ENCODE data around the gene CES1.

CES1 gene

DNA sequence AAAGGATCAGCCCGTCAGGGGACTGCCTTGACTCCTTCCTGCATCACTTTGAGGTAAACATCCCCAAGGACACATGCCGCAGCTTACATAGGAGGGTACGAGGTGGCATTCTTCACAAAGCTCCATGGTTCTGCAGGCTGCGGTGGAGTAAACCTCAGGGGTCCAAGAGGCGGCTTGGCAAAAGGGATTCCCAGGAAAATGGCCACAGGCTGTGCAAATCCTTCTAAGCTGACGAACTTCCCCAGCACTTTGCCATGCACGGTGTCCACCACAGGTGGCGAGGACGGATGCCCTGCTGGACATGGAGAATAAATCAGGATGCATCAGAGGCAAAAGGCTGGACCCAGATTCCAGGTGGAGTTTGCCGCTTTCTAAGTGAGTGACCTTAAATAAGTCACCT is 4.2 kb downstream of the CES1 start:
- Mint-ChIP-seq H3K27ac (no peak overlapping the region), H3K4me1 (peaks cover 21% of the 10 kb centered on the region), H3K36me3 (ENCODE audit: low read depth) (no peaks in the 10 kb centered on the region), H3K27me3 (ENCODE audit: low read depth, poor library complexity) (peaks cover 10% of the 10 kb centered on the region), H3K9me3 (no peaks in the 10 kb centered on the region), H3K4me3 (no peak overlapping the region)
- DNase-seq = no peak
- TF ChIP-seq CTCF (IDR thresholded peaks at IDR 0.05) = no peak

GRCh38 chr16:55825115-55825728 is 7.7 kb downstream of the CES1 start:
- no peak for TF ChIP-seq CTCF (IDR thresholded peaks at IDR 0.05)
- no peak for DNase-seq
- no peaks in the 10 kb centered on the region for H3K4me1 Mint-ChIP-seq
- H3K27ac Mint-ChIP-seq = no peak overlapping the region
- no peaks in the 10 kb centered on the region for H3K9me3 Mint-ChIP-seq
- H3K4me3 Mint-ChIP-seq = no peak overlapping the region
- peaks cover 11% of the 10 kb centered on the region for H3K27me3 Mint-ChIP-seq (ENCODE audit: low read depth, poor library complexity)
- H3K36me3 Mint-ChIP-seq (ENCODE audit: low read depth) = no peaks in the 10 kb centered on the region

- H3K36me3 Mint-ChIP-seq (ENCODE audit: low read depth) = no peaks in the 10 kb centered on the region
- no peak for TF ChIP-seq CTCF (IDR thresholded peaks at IDR 0.05)
- H3K4me3 Mint-ChIP-seq = no peak overlapping the region
- H3K9me3 Mint-ChIP-seq = no peaks in the 10 kb centered on the region
- peaks cover 1% of the 10 kb centered on the region for H3K4me1 Mint-ChIP-seq
- no peak for DNase-seq
- no peak overlapping the region for H3K27ac Mint-ChIP-seq
- peaks cover 11% of the 10 kb centered on the region for H3K27me3 Mint-ChIP-seq (ENCODE audit: low read depth, poor library complexity)
These were observed 8.4 kb downstream of the CES1 start for GRCh38 chr16:55824473-55825000.

GRCh38 chr16:55822280-55822810 is 10.6 kb downstream of the CES1 start:
- no peak for DNase-seq
- no peak overlapping the region for H3K27ac Mint-ChIP-seq
- H3K4me1 Mint-ChIP-seq = peaks cover 4% of the 10 kb centered on the region

DNA sequence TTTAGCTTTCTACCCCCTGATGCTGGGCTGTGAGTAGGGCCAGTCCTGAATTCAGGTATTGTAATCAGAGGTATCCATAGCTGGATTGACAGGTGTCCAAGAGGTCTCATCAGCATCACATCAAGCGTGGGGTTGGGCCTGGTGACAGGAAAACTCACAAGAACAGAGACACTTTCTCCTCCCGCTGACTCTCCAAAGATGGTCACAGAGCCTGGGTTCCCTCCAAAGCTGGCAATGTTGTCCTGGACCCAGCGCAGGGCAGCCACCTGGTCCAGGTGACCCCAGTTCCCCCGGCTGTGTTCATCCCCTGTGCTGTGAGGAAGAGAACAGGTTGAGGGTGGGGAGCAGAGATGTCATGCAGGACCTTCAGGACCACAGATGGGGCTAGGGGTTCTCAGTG is 11.7 kb downstream of the CES1 start:
- no peak overlapping the region for H3K27ac Mint-ChIP-seq
- no peak for DNase-seq
- no peak for TF ChIP-seq CTCF (IDR thresholded peaks at IDR 0.05)
- peaks cover 6% of the 10 kb centered on the region for H3K4me1 Mint-ChIP-seq
- H3K36me3 Mint-ChIP-seq (ENCODE audit: low read depth) = no peaks in the 10 kb centered on the region
- H3K4me3 Mint-ChIP-seq = no peak overlapping the region
- H3K9me3 Mint-ChIP-seq = no peaks in the 10 kb centered on the region
- H3K27me3 Mint-ChIP-seq (ENCODE audit: low read depth, poor library complexity) = peaks cover 4% of the 10 kb centered on the region

More at GRCh38 chr16:55822280-55822810, 10.6 kb downstream of the CES1 start:
- TF ChIP-seq CTCF (IDR thresholded peaks at IDR 0.05) = no peak
- peaks cover 4% of the 10 kb centered on the region for H3K27me3 Mint-ChIP-seq (ENCODE audit: low read depth, poor library complexity)
- H3K9me3 Mint-ChIP-seq = no peaks in the 10 kb centered on the region
- H3K4me3 Mint-ChIP-seq = no peak overlapping the region
- no peaks in the 10 kb centered on the region for H3K36me3 Mint-ChIP-seq (ENCODE audit: low read depth)

- Mint-ChIP-seq H3K4me1 (peaks cover 9% of the 10 kb centered on the region), H3K36me3 (ENCODE audit: low read depth) (no peaks in the 10 kb centered on the region), H3K27ac (no peak overlapping the region), H3K27me3 (ENCODE audit: low read depth, poor library complexity) (peaks cover 4% of the 10 kb centered on the region), H3K4me3 (no peak overlapping the region), H3K9me3 (no peaks in the 10 kb centered on the region)
- no peak for DNase-seq
- TF ChIP-seq CTCF (IDR thresholded peaks at IDR 0.05) = no peak
These were observed 12.3 kb downstream of the CES1 start for GRCh38 chr16:55820615-55821014.

All from nephron progenitor cell (in vitro differentiated cells).